ENCODE measurements around the gene PDLIM3.
"Not testable (repeated sequence)": the region's sequence is repeated elsewhere in the genome, so short reads cannot be mapped to it uniquely, and the experiment has no call there.

PDLIM3 gene

GRCh38 chr4:185534866-185535611 is at the start of gene PDLIM3:
Gene PDLIM3, minus strand, starts transcription at chr4:185535507. Its CDS starts 73 bp downstream, at chr4:185535434.
- DNase-seq: peak; percentile 31

GRCh38 chr4:185583813-185584212 is 48.5 kb upstream of the PDLIM3 start:
- DNase-seq: no peak

GRCh38 chr4:185582651-185583400 is 47.5 kb upstream of the PDLIM3 start:
- no peak for DNase-seq

GRCh38 chr4:185580699-185581098 is 45.4 kb upstream of the PDLIM3 start:
- no peak for DNase-seq

GRCh38 chr4:185578284-185578683 is 43.0 kb upstream of the PDLIM3 start:
- no peak for DNase-seq

GRCh38 chr4:185576962-185577950 is 41.9 kb upstream of the PDLIM3 start:
- no peak for DNase-seq

- DNase-seq: no peak
Observed at GRCh38 chr4:185576314-185576961, 41.1 kb upstream of the PDLIM3 start.

GRCh38 chr4:185573651-185574199 is 38.4 kb upstream of the PDLIM3 start:
- DNase-seq: no peak

- no peak for DNase-seq
Observed at GRCh38 chr4:185570727-185571126, 35.4 kb upstream of the PDLIM3 start.

- DNase-seq: no peak
Observed at GRCh38 chr4:185567381-185568376, 32.4 kb upstream of the PDLIM3 start.

GRCh38 chr4:185566972-185567371 is 31.7 kb upstream of the PDLIM3 start:
- no peak for DNase-seq

GRCh38 chr4:185566425-185566824 is 31.1 kb upstream of the PDLIM3 start:
- DNase-seq: peak; percentile 37

- DNase-seq: no peak
Observed at GRCh38 chr4:185565696-185566095, 30.4 kb upstream of the PDLIM3 start.

- DNase-seq: no peak
Observed at GRCh38 chr4:185564349-185564748, 29.0 kb upstream of the PDLIM3 start.

GRCh38 chr4:185562531-185562930 is 27.2 kb upstream of the PDLIM3 start:
- no peak for DNase-seq

- no peak for DNase-seq
Observed at GRCh38 chr4:185560316-185560715, 25.0 kb upstream of the PDLIM3 start.

- DNase-seq: no peak
Observed at GRCh38 chr4:185559915-185560281, 24.6 kb upstream of the PDLIM3 start.

GRCh38 chr4:185559251-185559914 is 24.1 kb upstream of the PDLIM3 start:
- not testable (repeated sequence) for DNase-seq

- DNase-seq: no peak
Observed at GRCh38 chr4:185554365-185555126, 19.2 kb upstream of the PDLIM3 start.

GRCh38 chr4:185552254-185552653 is 16.9 kb upstream of the PDLIM3 start:
- DNase-seq: no peak
